Stimulated activated naive B cell treated with anti-CD40 and anti-IgM and Interleukin-4, amounts not matched to agents 10 μg/mL and 1 μg/mL and 100 μg/mL, for 72 hours (primary cell): ENCODE results near the gene TBP.
"Not testable (repeated sequence)": the region's sequence is repeated elsewhere in the genome, so short reads cannot be mapped to it uniquely, and the experiment has no call there.

Source experiments
- ATAC-seq, 2 donors: fragments of 150-1000 bp; cut with Tn5 transposase; replicated peaks; 2 replicates each; pipeline ENCODE4 v1.10.0; 2021; ENCODE audit warnings: moderate library complexity in 1 of 2
- DNase-seq: peaks from one replicate; pipeline ENCODE4 v3.0.0; 2021
- H3K27ac Mint-ChIP-seq: one replicate; pipeline ENCODE4 v1.8.0; 2022; ENCODE audit warnings: mild to moderate bottlenecking, mixed read lengths
- H3K27me3 Mint-ChIP-seq, 2 donors: one replicate each; pipeline ENCODE4 v1.8.0; 2022; ENCODE audit warnings: mixed read lengths in 2 of 2
- H3K36me3 Mint-ChIP-seq, 2 donors: one replicate each; pipeline ENCODE4 v1.8.0; 2022; ENCODE audit warnings: mixed read lengths in 2 of 2, mild to moderate bottlenecking in 1 of 2
- H3K4me1 Mint-ChIP-seq, 2 donors: one replicate each; pipeline ENCODE4 v1.8.0; 2022; ENCODE audit warnings: mixed read lengths in 2 of 2, mild to moderate bottlenecking in 1 of 2
- H3K4me3 Mint-ChIP-seq, 2 donors: one replicate each; pipeline ENCODE4 v1.8.0; 2022; ENCODE audit warnings: mild to moderate bottlenecking in 2 of 2, mixed read lengths in 2 of 2, moderate library complexity in 1 of 2
- H3K9me3 Mint-ChIP-seq, 2 donors: one replicate each; pipeline ENCODE4 v1.8.0; 2022; ENCODE audit warnings: mixed read lengths in 2 of 2, mild to moderate bottlenecking in 1 of 2

Gene TBP

GRCh38 chr6:170523256-170524171, 30.7 kb upstream of the TBP start:
- Mint-ChIP-seq H3K27me3 (peaks cover 19 to 28% of the 10 kb centered on the region in 2 donors), H3K27ac (no peak overlapping the region), H3K4me3 (no peak overlapping the region), H3K4me1 (no peaks in the 10 kb centered on the region), H3K9me3 (no peaks in the 10 kb centered on the region), H3K36me3 (peaks cover 5 to 6% of the 10 kb centered on the region in 2 donors)
- no peak for DNase-seq
- ATAC-seq = no peak

- no peaks in the 10 kb centered on the region for H3K9me3 Mint-ChIP-seq
- H3K27me3 Mint-ChIP-seq = peaks cover 14 to 22% of the 10 kb centered on the region in 2 donors
- ATAC-seq (no peak), DNase-seq (no peak)
- H3K36me3 Mint-ChIP-seq = peaks cover 7 to 9% of the 10 kb centered on the region in 2 donors
- no peak overlapping the region for H3K4me3 Mint-ChIP-seq
- no peaks in the 10 kb centered on the region for H3K4me1 Mint-ChIP-seq
- no peak overlapping the region for H3K27ac Mint-ChIP-seq
Observed at GRCh38 chr6:170524172-170524502, 30.0 kb upstream of the TBP start.

- peaks cover 7 to 9% of the 10 kb centered on the region in 2 donors for H3K36me3 Mint-ChIP-seq
- DNase-seq = no peak
- no peaks in the 10 kb centered on the region for H3K4me1 Mint-ChIP-seq
- H3K9me3 Mint-ChIP-seq = no peaks in the 10 kb centered on the region
- H3K27ac Mint-ChIP-seq = no peak overlapping the region
- no peak overlapping the region for H3K4me3 Mint-ChIP-seq
- ATAC-seq = no peak
- peaks cover 4 to 11% of the 10 kb centered on the region in 2 donors for H3K27me3 Mint-ChIP-seq
Observed at GRCh38 chr6:170525795-170526194, 28.4 kb upstream of the TBP start.

GRCh38 chr6:170527995-170528394, 26.2 kb upstream of the TBP start:
- not testable (repeated sequence) for H3K4me1 Mint-ChIP-seq, H3K36me3 Mint-ChIP-seq, H3K9me3 Mint-ChIP-seq, H3K4me3 Mint-ChIP-seq, H3K27ac Mint-ChIP-seq, H3K27me3 Mint-ChIP-seq, ATAC-seq, DNase-seq

GRCh38 chr6:170529839-170530469, 24.2 kb upstream of the TBP start:
- no peak overlapping the region for H3K27ac Mint-ChIP-seq

GRCh38 chr6:170532867-170533488, 21.2 kb upstream of the TBP start:
- no peak for DNase-seq
- Mint-ChIP-seq H3K4me3 (no peak overlapping the region), H3K27me3 (no peaks in the 10 kb centered on the region), H3K27ac (no peak overlapping the region), H3K36me3 (peaks cover 32 to 40% of the 10 kb centered on the region in 2 donors), H3K9me3 (no peaks in the 10 kb centered on the region), H3K4me1 (no peaks in the 10 kb centered on the region)
- ATAC-seq = no peak

More at GRCh38 chr6:170529839-170530469, 24.2 kb upstream of the TBP start:
- Mint-ChIP-seq H3K4me1 (no peaks in the 10 kb centered on the region), H3K27me3 (peaks cover 0 to 5% of the 10 kb centered on the region in 2 donors), H3K36me3 (peaks cover 14 to 18% of the 10 kb centered on the region in 2 donors), H3K9me3 (no peaks in the 10 kb centered on the region), H3K4me3 (no peak overlapping the region)
- peak; percentile 71 to 78 for ATAC-seq
- DNase-seq = peak; percentile 28

GRCh38 chr6:170533792-170534191, 20.4 kb upstream of the TBP start:
- no peak overlapping the region for H3K27ac Mint-ChIP-seq
- no peak for DNase-seq
- no peaks in the 10 kb centered on the region for H3K9me3 Mint-ChIP-seq
- ATAC-seq = no peak
- no peak overlapping the region for H3K4me3 Mint-ChIP-seq
- H3K4me1 Mint-ChIP-seq = no peaks in the 10 kb centered on the region
- no peaks in the 10 kb centered on the region for H3K27me3 Mint-ChIP-seq
- H3K36me3 Mint-ChIP-seq = peaks cover 25 to 37% of the 10 kb centered on the region in 2 donors

GRCh38 chr6:170535004-170535403, 19.2 kb upstream of the TBP start:
- Mint-ChIP-seq H3K4me3 (no peak overlapping the region), H3K36me3 (peaks cover 27 to 47% of the 10 kb centered on the region in 2 donors), H3K4me1 (peaks cover 2 to 6% of the 10 kb centered on the region in 2 donors), H3K27ac (no peak overlapping the region), H3K27me3 (no peaks in the 10 kb centered on the region), H3K9me3 (no peaks in the 10 kb centered on the region)
- ATAC-seq (no peak), DNase-seq (no peak)

- peaks cover 10 to 21% of the 10 kb centered on the region in 2 donors for H3K4me1 Mint-ChIP-seq
- H3K4me3 Mint-ChIP-seq = no peak overlapping the region
- H3K36me3 Mint-ChIP-seq = peaks cover 40 to 62% of the 10 kb centered on the region in 2 donors
- H3K9me3 Mint-ChIP-seq = no peaks in the 10 kb centered on the region
- no peak overlapping the region for H3K27ac Mint-ChIP-seq
- no peak for DNase-seq
- H3K27me3 Mint-ChIP-seq = no peaks in the 10 kb centered on the region
- no peak for ATAC-seq
Observed at GRCh38 chr6:170536671-170537070, 17.5 kb upstream of the TBP start.

GRCh38 chr6:170537329-170537728, 16.8 kb upstream of the TBP start:
- ATAC-seq (no peak), DNase-seq (no peak)
- Mint-ChIP-seq H3K4me1 (peaks cover 10 to 25% of the 10 kb centered on the region in 2 donors), H3K9me3 (no peaks in the 10 kb centered on the region), H3K27me3 (no peaks in the 10 kb centered on the region), H3K4me3 (no peak overlapping the region), H3K27ac (peak overlapping the region; percentile 51), H3K36me3 (peaks cover 40 to 62% of the 10 kb centered on the region in 2 donors)

- H3K4me1 Mint-ChIP-seq = peaks cover 10 to 28% of the 10 kb centered on the region in 2 donors
- no peaks in the 10 kb centered on the region for H3K27me3 Mint-ChIP-seq
- H3K4me3 Mint-ChIP-seq = no peak overlapping the region
- peaks cover 26 to 54% of the 10 kb centered on the region in 2 donors for H3K36me3 Mint-ChIP-seq
- H3K27ac Mint-ChIP-seq = peak overlapping the region; percentile 42
- H3K9me3 Mint-ChIP-seq = no peaks in the 10 kb centered on the region
- DNase-seq = no peak
- ATAC-seq = no peak
Observed at GRCh38 chr6:170542031-170542719, 12.0 kb upstream of the TBP start.

- DNase-seq = no peak
- Mint-ChIP-seq H3K36me3 (peaks cover 32 to 50% of the 10 kb centered on the region in 2 donors), H3K4me1 (peaks cover 19 to 39% of the 10 kb centered on the region in 2 donors), H3K9me3 (no peaks in the 10 kb centered on the region), H3K27me3 (no peaks in the 10 kb centered on the region), H3K4me3 (no peak overlapping the region), H3K27ac (no peak overlapping the region)
- no peak for ATAC-seq
Observed at GRCh38 chr6:170545405-170545804, 8.8 kb upstream of the TBP start.

GRCh38 chr6:170552765-170553533, 1.2 kb upstream of the TBP start, which contains the start of gene PSMB1:
Gene PSMB1 (minus strand): TSS chr6:170553307. CDS start chr6:170553242, 65 bp downstream.
- no peak within 1 kb of the TSS for H3K4me3 Mint-ChIP-seq
- H3K36me3 Mint-ChIP-seq = peaks cover 29 to 30% of the 10 kb centered on the region in 2 donors
- H3K4me1 Mint-ChIP-seq = peaks cover 22 to 42% of the 10 kb centered on the region in 2 donors

More at GRCh38 chr6:170552765-170553533, 1.2 kb upstream of the TBP start, which contains the start of gene PSMB1:
- no peak within 1 kb of the TSS for H3K27ac Mint-ChIP-seq
- DNase-seq = peak; percentile 85
- H3K9me3 Mint-ChIP-seq = no peaks in the 10 kb centered on the region
- no peaks in the 10 kb centered on the region for H3K27me3 Mint-ChIP-seq
- ATAC-seq = peak; percentile 58 to 62
